ENCODE measurements around the gene P3H4.

P3H4 gene

DNA sequence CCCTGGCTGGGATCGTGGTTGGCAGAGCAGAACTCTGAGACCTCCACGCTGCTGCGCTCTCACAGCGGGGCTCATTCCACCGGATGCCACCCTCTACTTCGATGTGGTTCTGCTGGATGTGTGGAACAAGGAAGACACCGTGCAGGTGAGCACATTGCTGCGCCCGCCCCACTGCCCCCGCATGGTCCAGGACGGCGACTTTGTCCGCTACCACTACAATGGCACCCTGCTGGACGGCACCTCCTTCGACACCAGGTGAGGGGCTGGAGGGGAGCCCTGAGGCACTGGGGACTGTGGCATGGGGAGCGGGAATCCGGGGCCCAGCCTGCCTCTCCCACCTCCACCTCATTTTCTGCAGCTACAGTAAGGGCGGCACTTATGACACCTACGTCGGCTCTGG is 6.3 kb upstream of the P3H4 start:
- no peak for DNase-seq

DNA sequence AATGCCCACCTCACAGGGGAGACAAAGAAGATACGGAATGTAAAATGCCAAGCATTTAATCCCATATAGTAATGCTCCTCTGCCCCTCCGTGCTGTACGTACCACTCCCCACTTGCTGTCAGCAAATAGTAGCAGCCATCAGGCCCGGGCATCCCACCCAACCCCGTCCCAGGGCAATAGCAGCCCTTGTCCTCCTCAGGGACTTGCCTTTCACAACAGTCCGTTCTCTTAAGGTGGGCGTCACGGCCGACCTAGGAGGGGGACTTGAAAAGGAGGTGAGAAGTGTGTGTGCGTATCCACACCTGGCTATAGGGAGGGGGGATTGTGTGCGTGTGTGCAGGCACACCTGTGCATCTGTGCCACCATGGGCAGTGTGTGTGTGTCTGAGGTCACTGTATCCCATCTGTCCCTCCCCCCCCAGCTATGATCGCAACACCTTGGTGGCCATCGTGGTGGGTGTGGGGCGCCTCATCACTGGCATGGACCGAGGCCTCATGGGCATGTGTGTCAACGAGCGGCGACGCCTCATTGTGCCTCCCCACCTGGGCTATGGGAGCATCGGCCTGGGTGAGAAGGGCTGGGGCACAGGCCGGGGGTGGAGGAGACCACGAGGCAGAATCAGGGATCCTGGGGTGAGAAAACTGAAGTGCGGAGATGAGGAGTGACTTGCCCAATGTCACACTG is 5.0 kb upstream of the P3H4 start:
- DNase-seq, result no peak

DNA sequence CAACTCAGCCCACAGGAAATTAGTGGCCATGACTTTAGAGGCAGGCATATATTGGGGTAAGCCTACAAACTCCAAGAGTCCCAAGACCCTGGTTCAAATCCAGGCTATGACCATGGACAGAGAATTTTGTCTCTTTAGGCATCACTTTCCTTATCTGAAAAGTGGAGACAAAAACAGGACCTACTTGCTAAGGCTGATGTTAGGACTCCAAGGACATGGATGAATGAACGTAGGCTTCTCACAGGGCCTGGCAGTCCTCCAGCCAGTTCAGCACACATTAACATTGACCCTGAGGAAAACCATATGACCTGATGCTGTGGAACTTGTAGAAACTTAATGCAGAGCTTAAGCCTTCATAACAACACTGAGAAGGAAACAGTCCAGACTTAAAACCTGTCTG is 2.4 kb upstream of the P3H4 start:
- no peak for DNase-seq

DNA sequence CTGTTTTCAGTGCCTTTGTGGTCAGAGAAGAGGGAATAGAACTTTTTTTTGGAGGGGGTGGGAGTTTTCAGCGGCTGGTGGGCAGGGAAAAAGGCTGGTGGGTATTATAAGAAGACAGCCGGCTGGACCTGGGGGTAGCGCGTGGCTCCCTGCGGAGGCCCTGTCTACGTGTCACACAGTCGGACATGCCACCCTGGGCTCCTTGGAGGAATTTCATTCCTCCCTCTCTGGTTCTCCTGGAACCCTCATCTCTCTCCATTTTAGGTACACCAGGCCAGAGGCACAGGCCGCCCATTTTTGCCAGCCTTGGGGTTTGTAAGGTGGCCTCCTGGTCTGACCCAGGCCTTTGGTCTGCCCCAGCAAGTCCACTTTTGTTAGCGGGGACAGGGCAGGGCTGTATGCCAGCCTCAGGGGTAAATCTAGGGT is 2.0 kb upstream of the P3H4 start:
- DNase-seq, result no peak

DNA sequence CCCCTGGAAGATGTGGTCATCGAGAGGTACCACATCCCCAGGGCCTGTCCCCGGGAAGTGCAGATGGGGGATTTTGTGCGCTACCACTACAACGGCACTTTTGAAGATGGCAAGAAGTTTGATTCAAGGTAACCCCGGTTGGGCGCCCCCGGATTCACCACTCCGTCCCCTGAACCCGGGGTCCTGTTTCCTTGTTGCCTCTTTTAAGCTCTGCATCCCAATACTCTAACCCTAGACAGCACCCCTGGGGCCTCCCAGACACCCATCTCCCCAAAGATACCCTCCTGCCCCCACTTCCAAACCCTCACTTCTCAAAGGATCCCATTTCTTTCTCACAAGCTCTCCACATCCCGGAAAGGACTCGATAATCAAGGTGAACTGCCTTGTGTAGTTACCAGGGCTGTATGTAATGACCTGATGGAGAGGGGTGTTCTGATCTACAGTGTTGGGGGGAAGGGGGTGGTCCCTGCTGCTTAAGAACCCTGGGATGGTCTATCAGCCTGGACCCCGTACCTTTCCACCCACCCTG is 1.5 kb upstream of the P3H4 start:
- no peak for DNase-seq

DNA sequence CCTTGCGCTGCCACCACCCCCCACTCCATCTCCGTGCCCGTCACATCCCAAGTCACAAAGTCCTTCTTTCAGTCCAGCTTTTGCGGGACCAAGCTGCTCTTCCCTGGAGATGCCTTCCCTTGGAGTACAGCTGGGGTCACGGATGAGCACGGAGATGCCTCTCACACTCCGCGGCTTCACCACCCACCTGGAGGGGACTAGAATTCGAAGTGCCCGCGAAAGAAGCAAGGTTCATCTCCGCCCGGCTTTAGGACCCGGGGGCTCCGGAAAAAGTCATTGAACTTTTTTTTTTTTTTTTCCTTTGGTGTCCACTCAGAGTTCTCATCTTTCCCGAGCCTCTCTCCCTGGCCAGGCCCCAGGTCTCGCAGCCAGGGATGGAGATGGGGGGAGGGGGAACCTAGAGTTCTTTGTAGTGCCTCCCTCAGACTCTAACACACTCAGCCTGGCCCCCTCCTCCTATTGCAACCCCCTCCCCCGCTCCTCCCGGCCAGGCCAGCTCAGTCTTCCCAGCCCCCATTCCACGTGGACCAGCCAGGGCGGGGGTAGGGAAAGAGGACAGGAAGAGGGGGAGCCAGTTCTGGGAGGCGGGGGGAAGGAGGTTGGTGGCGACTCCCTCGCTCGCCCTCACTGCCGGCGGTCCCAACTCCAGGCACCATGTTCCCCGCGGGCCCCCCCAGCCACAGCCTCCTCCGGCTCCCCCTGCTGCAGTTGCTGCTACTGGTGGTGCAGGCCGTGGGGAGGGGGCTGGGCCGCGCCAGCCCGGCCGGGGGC is 817 bp upstream of the P3H4 start, which contains the start of gene FKBP10:
Gene FKBP10, plus strand, starts transcription at position 624 of the 771 bp plus-strand sequence. Its CDS starts 31 bp downstream, at position 655.
- peak; percentile 12 for DNase-seq

DNA sequence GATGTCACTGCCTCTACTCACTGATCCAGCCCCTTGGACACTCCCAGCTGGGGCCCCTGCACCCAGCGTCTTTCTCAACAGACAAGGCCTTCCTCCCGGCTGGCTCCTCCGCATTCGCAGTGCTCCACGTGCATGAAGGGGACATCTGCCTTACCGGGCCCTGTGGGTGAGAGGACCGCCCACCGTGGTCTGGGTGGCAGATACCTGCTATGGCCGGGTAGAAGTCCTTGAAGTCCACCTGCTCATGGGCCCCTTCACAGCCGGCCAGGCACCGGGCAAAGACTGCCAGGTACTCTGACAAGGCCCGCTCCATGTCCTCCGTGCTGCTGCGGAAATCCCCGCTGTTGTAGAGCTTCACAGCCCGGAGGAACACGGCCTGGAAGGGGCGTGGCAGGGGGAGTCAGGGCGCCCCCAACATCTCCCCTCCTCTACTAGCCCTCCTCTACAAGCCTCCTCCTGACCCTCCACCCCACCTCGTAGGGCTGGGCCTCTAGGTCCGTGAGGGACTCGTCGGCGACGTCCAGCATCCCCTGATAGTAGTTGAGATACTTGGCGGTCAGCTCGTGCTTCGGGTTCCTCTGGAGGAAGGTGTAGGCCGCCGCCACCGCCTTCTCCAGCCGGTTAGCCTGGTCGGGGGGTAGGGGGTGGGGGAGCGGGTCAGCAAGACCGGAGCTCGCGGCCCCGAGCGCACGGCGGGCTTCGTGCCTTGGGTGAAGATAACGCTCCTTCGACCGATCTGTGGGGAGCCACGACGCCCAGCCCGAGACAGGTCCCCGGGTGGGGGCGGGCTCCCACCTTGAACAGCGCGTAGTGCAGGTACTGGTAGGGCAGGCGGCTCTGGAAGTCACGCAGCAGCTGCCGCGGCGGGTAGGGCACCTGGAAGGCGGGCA is 845 bp downstream of the P3H4 start:
- DNase-seq, result peak; percentile 18

DNA sequence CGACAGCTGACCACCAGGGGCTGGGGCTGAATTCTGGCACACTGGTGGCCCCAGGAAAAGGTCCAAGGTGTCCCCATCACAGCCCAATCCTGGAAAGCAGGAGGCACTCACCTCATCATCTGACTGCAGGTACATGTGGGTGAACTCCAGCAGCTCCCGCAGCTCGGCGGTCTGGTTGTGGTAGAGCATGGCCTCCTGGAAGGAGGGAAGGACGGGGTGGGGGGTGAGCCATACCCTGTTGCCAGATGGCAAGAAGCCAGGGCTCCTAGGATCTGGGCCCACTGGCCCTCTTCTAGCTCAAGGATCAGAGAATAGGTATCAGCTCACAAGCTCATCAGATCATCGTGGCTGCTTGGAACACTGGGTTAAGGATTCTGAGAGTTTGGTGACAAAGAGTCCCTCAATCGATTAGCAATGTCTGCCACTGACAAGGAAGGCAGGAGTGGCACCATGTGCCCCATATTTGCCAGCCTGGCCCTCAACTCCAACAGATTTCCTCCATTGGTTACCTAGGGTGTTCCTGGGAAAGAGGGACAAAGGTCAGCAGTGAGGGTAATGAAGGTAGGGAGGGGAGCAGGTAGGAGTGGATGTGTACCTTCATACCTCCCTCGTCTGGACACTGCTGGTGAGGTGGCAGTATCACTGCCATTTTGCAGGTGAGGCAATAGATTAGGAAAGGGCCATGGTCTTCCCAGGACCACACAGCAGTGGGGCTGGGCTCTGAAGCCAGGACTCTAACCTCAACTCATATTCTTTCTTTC is 4.9 kb downstream of the P3H4 start:
- DNase-seq, result no peak

DNA sequence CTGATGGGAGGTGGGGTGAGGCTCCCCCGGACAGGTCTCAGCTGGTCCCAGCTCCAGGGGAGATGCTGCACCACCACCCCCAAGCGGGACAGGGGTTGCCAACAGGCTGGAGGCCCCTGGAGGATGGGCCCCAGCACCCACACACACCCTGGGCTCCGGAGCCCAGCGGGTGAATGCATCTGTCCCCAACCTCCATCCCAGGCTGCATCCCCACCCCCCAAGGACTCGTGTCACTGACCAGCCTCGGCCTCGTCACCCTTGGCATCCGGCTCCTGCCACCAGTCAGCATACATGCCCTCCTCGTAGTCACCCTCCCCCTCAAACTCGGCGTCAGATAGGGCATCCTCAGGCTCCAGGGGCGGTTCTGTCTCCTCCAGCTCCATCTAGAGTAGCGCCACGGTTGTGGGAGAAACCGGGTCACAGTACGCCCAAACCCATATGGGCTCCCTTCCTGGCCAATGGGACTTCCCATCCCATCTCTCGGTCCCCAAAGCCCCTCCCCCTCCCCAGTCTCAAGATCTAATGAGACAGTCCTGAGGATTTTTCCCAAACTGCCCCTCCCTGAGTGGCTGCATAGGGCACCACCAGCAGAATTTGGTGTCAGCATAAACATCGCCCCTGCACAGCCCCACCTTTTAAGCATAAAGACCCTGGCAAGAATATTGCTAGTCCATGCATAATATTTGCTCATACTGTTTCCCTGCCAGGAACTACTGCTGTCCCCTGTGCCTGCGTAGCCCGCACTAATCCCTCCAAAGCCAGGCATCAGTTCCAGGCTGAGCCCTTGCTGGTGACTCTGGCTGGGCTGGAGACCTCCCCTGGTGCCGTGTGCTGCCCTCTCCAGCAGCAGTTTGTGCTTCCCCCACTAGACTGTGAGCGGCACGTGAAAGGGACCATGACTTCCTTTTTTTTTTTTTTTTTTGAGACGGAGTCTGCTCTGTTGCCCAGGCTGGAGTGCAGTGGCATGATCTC is 8.4 kb downstream of the P3H4 start:
- no peak for DNase-seq

DNA sequence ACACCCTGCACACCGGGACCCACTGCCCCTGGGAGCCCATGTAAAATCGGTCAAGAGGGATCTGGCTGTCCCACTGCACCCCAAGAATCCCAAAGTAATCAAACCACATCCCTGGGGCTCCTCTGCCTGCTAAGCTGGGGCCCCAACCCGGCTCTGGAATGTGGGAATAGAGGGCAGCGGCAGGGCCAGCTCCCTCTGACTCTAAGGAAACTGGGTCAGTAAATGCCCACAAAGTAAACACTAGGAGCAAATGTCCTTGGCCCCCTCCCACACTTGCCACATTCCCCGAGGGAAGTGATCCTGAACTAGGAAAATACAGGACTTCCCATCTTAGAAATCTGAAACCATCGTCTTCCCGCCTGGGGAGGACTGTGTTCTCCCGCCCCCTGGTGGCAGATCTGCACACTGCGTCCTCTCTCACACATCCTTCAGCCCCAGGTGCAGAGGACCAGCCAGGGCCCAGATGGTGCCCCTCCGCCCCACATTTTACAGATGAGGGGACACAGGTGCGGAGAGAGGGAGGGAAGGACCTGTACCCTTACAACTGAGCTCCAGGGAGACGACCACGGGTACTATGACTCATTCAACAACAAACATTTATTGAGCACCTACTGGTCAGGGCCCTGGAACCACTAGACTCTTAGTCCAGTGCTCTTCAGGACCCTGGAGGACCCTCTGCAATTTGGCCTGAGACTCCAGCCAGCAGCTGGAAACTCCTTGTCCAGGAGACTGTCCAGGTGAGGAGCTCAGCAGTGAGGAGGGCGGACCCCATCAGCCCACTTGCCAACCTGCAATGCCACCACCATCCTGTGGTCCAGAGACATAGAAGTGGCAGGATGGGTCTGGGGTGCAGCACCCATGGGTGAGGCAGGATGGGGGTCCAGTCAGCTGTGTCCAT is 10.1 kb downstream of the P3H4 start:
- DNase-seq, result peak; percentile 71

DNA sequence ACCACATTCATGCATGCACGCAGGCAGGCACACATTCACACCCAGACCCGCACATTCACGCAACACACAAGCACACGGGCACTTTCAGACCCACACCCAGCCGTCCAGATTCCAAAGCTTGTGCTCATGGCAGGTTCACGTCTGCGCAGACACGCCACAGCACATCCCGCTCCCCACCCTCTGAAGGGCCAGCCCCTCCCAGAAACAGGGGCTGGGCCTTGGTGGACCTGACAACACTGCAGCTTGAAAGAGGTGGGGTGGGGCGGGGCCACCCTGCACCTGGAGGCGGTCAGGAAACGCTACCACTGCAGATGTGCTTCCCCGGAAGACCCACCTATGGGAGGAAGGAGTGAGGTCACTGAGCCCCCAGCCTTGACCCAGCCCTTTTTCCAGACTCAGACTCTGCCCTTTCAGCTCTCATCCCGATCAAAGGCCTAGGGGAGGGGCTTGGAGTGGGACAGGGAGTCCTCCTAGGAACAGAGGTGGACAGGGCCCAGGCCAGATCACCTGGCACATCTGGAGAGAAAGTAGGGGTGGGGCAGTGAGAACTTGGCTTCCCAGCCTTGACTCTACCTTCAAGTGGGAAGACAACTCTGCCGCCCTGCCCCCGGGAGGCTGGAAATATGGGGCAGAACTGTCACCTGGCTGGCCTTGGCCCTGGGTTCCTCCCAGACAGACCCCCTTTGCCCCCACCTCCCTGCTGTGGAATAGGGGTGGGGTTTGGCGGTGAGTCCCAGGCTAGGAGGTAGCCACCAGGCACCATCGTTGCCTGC is 11.0 kb downstream of the P3H4 start:
- DNase-seq, result no peak

DNA sequence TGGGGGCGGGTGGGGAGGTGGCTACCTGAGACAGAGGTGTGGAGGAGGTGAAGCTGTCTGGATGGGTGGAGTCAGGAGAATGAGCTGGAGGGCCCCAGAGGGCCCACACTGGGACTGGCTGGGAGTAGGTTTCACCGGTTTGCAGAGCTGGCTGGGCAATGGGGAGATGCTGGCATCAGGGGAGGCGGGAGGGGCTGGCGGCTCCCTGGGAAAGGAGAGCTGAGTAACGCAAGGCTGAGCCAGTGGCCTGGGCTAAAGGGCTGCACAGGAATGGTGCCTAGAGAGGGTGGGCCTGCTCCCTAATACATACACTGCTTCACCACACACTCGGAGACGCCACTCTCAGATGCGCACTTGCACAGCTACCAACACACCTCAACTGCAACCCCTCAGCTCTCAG is 12.4 kb downstream of the P3H4 start:
- DNase-seq, result no peak

DNA sequence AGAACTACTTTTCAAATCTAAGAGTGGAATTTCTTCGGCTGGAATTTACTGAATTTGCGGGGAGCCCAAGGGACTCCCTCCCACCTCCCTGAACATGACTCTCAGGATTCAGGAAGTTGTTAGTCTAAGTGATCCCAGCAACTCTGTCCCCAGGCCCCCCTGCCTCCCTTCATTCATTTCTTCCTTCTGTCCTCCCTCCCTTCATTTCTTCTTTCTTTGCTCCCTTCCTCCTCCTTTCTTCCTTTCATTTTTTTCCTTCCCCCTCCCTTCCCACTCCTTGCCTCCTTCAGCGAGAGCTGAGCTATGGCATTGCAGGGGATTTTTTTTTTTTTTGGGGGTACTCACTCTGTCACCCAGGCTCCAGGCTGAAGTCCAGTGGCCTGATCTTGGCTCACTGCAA is 14.4 kb downstream of the P3H4 start:
- no peak for DNase-seq

DNA sequence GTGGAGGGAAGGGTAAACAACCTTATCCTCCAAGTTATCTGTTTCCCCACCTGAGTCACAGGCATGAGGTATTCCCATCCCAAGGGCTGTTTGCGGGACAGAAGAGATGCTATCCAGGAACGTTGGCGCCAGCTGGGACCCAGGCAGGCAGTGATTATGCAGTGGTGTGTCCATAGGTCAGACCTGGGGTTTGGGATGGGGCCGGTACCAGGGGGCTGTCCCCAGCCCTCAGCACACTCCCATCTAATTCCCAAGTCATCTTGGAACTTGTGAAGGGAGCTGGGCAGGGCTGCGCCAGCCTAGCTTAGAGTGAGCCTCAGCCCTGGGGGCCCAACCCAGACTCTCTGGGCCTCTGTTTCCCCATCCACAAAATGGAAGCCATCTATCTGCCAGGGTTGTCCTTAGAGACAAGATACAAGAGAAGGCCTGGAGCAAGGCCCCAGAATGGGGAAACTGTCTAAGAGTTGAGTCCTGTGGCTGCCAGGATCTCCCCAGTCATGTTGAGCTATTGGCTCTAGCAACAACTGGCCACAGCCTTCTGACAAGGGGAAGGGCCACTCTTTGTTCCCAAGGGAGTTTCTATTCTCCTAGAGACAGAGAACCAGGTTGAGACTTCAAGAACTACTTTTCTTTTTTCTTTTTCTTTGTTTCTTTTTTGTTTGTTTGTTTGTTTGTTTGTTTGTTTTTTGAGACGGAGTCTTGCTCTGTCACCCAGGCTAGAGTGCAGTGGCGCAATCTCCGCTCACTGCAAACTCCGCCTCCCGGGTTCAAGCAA is 15.4 kb downstream of the P3H4 start:
- DNase-seq, result no peak

DNA sequence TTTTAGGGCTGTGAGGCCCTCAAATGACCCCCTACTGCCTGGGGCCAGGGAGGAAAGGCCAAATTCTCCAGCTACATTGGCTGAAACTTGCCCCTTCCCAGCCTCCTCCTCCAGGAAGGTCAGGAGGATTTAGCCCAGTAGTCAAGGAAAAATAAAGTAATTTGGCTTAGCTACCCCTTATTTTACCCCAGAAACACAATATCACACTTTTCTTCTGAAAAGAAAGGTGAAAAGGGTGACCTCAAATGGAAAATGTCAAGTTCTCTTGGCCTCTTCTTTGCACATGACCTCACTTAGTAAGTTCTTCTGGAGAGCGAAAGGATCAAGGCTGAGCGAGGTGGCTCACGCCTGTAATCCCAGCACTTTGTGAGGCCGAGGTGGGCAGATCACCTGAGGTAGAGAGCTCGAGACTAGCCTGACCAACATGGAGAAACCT is 17.2 kb downstream of the P3H4 start:
- DNase-seq, result no peak

DNA sequence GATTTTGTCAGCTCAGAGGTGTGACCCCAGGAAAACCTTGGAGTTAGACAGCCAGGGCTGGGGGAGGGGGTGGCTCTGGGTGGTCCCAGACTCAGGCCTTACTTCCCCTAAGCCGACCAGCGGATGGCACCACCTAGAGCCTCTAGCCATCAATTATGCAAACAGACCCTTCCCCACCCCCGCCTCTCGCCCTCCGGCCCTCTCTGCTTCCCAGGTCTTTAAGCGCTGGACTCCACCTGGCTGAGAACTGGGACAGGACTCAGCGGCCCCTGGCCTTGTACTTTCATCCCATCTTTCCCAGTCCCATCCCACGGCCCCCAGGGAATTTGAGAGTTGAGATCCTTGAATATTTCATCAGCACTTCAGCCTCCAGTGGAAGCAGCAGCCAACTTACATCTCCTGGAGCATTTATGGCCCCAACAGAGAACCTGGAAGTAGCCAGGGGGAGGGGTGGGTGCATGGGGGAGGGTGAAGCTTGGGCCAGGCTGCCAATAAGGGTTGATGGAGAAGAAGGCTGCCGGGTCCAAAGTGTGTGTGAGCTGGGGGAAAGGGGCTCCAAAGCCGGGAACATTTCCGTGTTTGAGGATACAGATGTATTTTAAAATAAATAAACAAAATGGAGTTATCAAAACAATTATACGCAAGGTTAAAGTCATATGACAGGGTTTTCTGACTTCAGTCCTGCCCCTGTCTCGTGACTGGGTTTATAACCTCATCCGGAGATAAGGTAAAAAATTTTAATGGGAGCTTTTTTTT is 17.8 kb downstream of the P3H4 start:
- no peak for DNase-seq

Measured in effector CD4-positive, alpha-beta T cell (primary cell).